ENCODE measurements around the gene CHAF1A.

The CHAF1A gene

GRCh38 chr19:4456843-4457653 is 54.6 kb downstream of the CHAF1A start:
- Histone ChIP-seq H3K27ac (ENCODE audit: low read depth, low read length) (no peak overlapping the region), H3K4me2 (ENCODE audit: low read length) (peak overlapping the region; percentile 97), H3K9me3 (ENCODE audit: control insufficient read depth, insufficient read depth, low read length) (no peaks in the 10 kb centered on the region), H3K4me3 (ENCODE audit: low read length) (peak overlapping the region; percentile 91), H3K9me2 (replicated peaks; ENCODE audit: control insufficient read depth, low read length) (no peaks in the 10 kb centered on the region), H3K36me3 (ENCODE audit: control insufficient read depth, low read length) (peaks cover 8% of the 10 kb centered on the region), H3K27me3 (ENCODE audit: control insufficient read depth, low read length) (no peaks in the 10 kb centered on the region), H3F3A (ENCODE audit: control insufficient read depth, insufficient read depth) (no peaks in the 10 kb centered on the region), H3K79me2 (ENCODE audit: control insufficient read depth, low read length) (peaks cover 12% of the 10 kb centered on the region), H3K4me1 (ENCODE audit: control insufficient read depth, low read length) (peaks cover 18% of the 10 kb centered on the region), H4K20me1 (ENCODE audit: control insufficient read depth, insufficient read depth, low read depth, low read length) (0 out of 2 replicates have a peak, but pooled peaks cover 5% of the 10 kb centered on the region)
- TF ChIP-seq EZH2phosphoT487 (IDR thresholded peaks at IDR 0.05; ENCODE audit: borderline replicate concordance, low read length) (no peak), CTCF (IDR thresholded peaks at IDR 0.05; ENCODE audit: low read depth, low read length, poor library complexity, severe bottlenecking) (no peak)

- peaks cover 18% of the 10 kb centered on the region for H3K4me1 ChIP-seq (ENCODE audit: control insufficient read depth, low read length)
- no peaks in the 10 kb centered on the region for H3K27me3 ChIP-seq (ENCODE audit: control insufficient read depth, low read length)
- H3K9me3 ChIP-seq (ENCODE audit: control insufficient read depth, insufficient read depth, low read length): no peaks in the 10 kb centered on the region
- H4K20me1 ChIP-seq (ENCODE audit: control insufficient read depth, insufficient read depth, low read depth, low read length): 0 out of 2 replicates have a peak, but pooled peaks cover 5% of the 10 kb centered on the region
- peak within 1 kb of the TSS; percentile 97 for H3K4me2 ChIP-seq (ENCODE audit: low read length)
- H3K4me3 ChIP-seq (ENCODE audit: low read length): peak within 1 kb of the TSS; percentile 91
- H3K27ac ChIP-seq (ENCODE audit: low read depth, low read length): no peak within 1 kb of the TSS
- H3K36me3 ChIP-seq (ENCODE audit: control insufficient read depth, low read length): peaks cover 5% of the 10 kb centered on the region
- H3K79me2 ChIP-seq (ENCODE audit: control insufficient read depth, low read length): peaks cover 12% of the 10 kb centered on the region
- H3F3A ChIP-seq (ENCODE audit: control insufficient read depth, insufficient read depth): no peaks in the 10 kb centered on the region
- TF ChIP-seq EZH2phosphoT487 (IDR thresholded peaks at IDR 0.05; ENCODE audit: borderline replicate concordance, low read length) (no peak), CTCF (IDR thresholded peaks at IDR 0.05; ENCODE audit: low read depth, low read length, poor library complexity, severe bottlenecking) (no peak)
- no peaks in the 10 kb centered on the region for H3K9me2 ChIP-seq (replicated peaks; ENCODE audit: control insufficient read depth, low read length)
Observed at GRCh38 chr19:4457654-4458395, 55.4 kb downstream of the CHAF1A start, which contains the start of gene UBXN6. Gene UBXN6, minus strand, starts transcription at chr19:4457794. Its CDS starts 97 bp downstream, at chr19:4457697.

- H3K27me3 ChIP-seq (ENCODE audit: control insufficient read depth, low read length): no peaks in the 10 kb centered on the region
- H4K20me1 ChIP-seq (ENCODE audit: control insufficient read depth, insufficient read depth, low read depth, low read length): no peaks in the 10 kb centered on the region
- no peaks in the 10 kb centered on the region for H3K36me3 ChIP-seq (ENCODE audit: control insufficient read depth, low read length)
- TF ChIP-seq CTCF (IDR thresholded peaks at IDR 0.05; ENCODE audit: low read depth, low read length, poor library complexity, severe bottlenecking) (no peak), EZH2phosphoT487 (IDR thresholded peaks at IDR 0.05; ENCODE audit: borderline replicate concordance, low read length) (no peak)
- no peaks in the 10 kb centered on the region for H3K9me2 ChIP-seq (replicated peaks; ENCODE audit: control insufficient read depth, low read length)
- no peaks in the 10 kb centered on the region for H3F3A ChIP-seq (ENCODE audit: control insufficient read depth, insufficient read depth)
- H3K79me2 ChIP-seq (ENCODE audit: control insufficient read depth, low read length): no peaks in the 10 kb centered on the region
- no peak overlapping the region for H3K27ac ChIP-seq (ENCODE audit: low read depth, low read length)
- no peaks in the 10 kb centered on the region for H3K9me3 ChIP-seq (ENCODE audit: control insufficient read depth, insufficient read depth, low read length)
- H3K4me1 ChIP-seq (ENCODE audit: control insufficient read depth, low read length): peaks cover under 1% of the 10 kb centered on the region
- no peak overlapping the region for H3K4me3 ChIP-seq (ENCODE audit: low read length)
- no peak overlapping the region for H3K4me2 ChIP-seq (ENCODE audit: low read length)
Observed at GRCh38 chr19:4464815-4465581, 62.6 kb downstream of the CHAF1A start.
